ENCODE data around the gene SYT8. TPM values are rescaled to one million over a fixed set of nuclear protein-coding genes. Genes with fewer than 3 reads are reported as not detected.
"Not testable (repeated sequence)": the region's sequence is repeated elsewhere in the genome, so short reads cannot be mapped to it uniquely, and the experiment has no call there.

Gene SYT8
- total RNA-seq, 1 experiment from 2014 or later = 7.8 TPM

GRCh38 chr11:1796413-1797011 lies 38.3 kb upstream of the SYT8 start:
- H3K27ac ChIP-seq (ENCODE audit: low read length) = no peak overlapping the region
- no peaks in the 10 kb centered on the region for H3K4me1 ChIP-seq (ENCODE audit: insufficient read depth, low read length)
- H3K9me2 ChIP-seq (replicated peaks; ENCODE audit: low read length) = no peaks in the 10 kb centered on the region
- intact Hi-C loops (cut with micrococcal nuclease) = loop anchor here (10.0 kb wide), 1 partner anchor 72 kb away; no protein-coding TSS in a partner anchor
- no peak overlapping the region for H3K9ac ChIP-seq (ENCODE audit: low read length)
- H3F3A ChIP-seq (ENCODE audit: low read length, unreplicated experiment) = no peaks in the 10 kb centered on the region
- H3K9me3 ChIP-seq (ENCODE audit: low read length) = no peaks in the 10 kb centered on the region
- BruUV-seq (replicated peaks) = no TSS peak
- no peak for ATAC-seq
- H3K4me3 ChIP-seq (ENCODE audit: low read length) = no peak overlapping the region
- H3K79me2 ChIP-seq (ENCODE audit: low read length) = no peaks in the 10 kb centered on the region
- H2AFZ ChIP-seq (ENCODE audit: low read length) = no peak overlapping the region
- no peaks in the 10 kb centered on the region for H3K36me3 ChIP-seq (ENCODE audit: low read depth, low read length)
- no peaks in the 10 kb centered on the region for H4K20me1 ChIP-seq (ENCODE audit: low read length)
- H3K27me3 ChIP-seq (ENCODE audit: low read length) = no peaks in the 10 kb centered on the region
- TF ChIP-seq CTCF (conservative IDR thresholded peaks at IDR 0.05; ENCODE audit: low read depth, low read length) (no peak), EZH2phosphoT487 (IDR thresholded peaks at IDR 0.05; ENCODE audit: borderline replicate concordance, low read length) (no peak), EZH2 (IDR thresholded peaks at IDR 0.05; ENCODE audit: low read length, unreplicated experiment) (no peak)
- no peak for DNase-seq
- CTCF ChIA-PET = no interaction called here
- POLR2A ChIA-PET (ENCODE audit: unreplicated experiment) = no interaction called here
- H3K4me2 ChIP-seq (ENCODE audit: low read length) = no peak overlapping the region

GRCh38 chr11:1797391-1798125 lies 37.2 kb upstream of the SYT8 start:
- Histone ChIP-seq H3K9ac (ENCODE audit: low read length) (no peak overlapping the region), H3K9me2 (replicated peaks; ENCODE audit: low read length) (no peaks in the 10 kb centered on the region), H4K20me1 (ENCODE audit: low read length) (no peaks in the 10 kb centered on the region), H2AFZ (ENCODE audit: low read length) (no peak overlapping the region), H3K4me1 (ENCODE audit: insufficient read depth, low read length) (no peaks in the 10 kb centered on the region), H3K27ac (ENCODE audit: low read length) (no peak overlapping the region), H3K9me3 (ENCODE audit: low read length) (no peaks in the 10 kb centered on the region), H3K36me3 (ENCODE audit: low read depth, low read length) (no peaks in the 10 kb centered on the region), H3K27me3 (ENCODE audit: low read length) (no peaks in the 10 kb centered on the region), H3K4me2 (ENCODE audit: low read length) (no peak overlapping the region), H3K4me3 (ENCODE audit: low read length) (no peak overlapping the region), H3F3A (ENCODE audit: low read length, unreplicated experiment) (no peaks in the 10 kb centered on the region), H3K79me2 (ENCODE audit: low read length) (no peaks in the 10 kb centered on the region)
- ChIA-PET POLR2A (ENCODE audit: unreplicated experiment) (no interaction called here), CTCF (no interaction called here)
- ATAC-seq (no peak), DNase-seq (no peak)
- TF ChIP-seq CTCF (conservative IDR thresholded peaks at IDR 0.05; ENCODE audit: low read depth, low read length) (no peak), EZH2 (IDR thresholded peaks at IDR 0.05; ENCODE audit: low read length, unreplicated experiment) (no peak), EZH2phosphoT487 (IDR thresholded peaks at IDR 0.05; ENCODE audit: borderline replicate concordance, low read length) (no peak)
- intact Hi-C loops (cut with micrococcal nuclease) = loop anchor here (10.0 kb wide), 1 partner anchor 73 kb away; no protein-coding TSS in a partner anchor
- BruUV-seq (replicated peaks) = no TSS peak

- no peaks in the 10 kb centered on the region for H3K36me3 ChIP-seq (ENCODE audit: low read depth, low read length)
- intact Hi-C loops (cut with micrococcal nuclease) = no loop called here
- DNase-seq = no peak
- H4K20me1 ChIP-seq (ENCODE audit: low read length) = no peaks in the 10 kb centered on the region
- no peak overlapping the region for H3K27ac ChIP-seq (ENCODE audit: low read length)
- no peak overlapping the region for H3K4me3 ChIP-seq (ENCODE audit: low read length)
- no peaks in the 10 kb centered on the region for H3K79me2 ChIP-seq (ENCODE audit: low read length)
- H3K4me1 ChIP-seq (ENCODE audit: insufficient read depth, low read length) = no peaks in the 10 kb centered on the region
- H3K27me3 ChIP-seq (ENCODE audit: low read length) = no peaks in the 10 kb centered on the region
- no TSS peak for BruUV-seq (replicated peaks)
- no peaks in the 10 kb centered on the region for H3K9me3 ChIP-seq (ENCODE audit: low read length)
- H3K9ac ChIP-seq (ENCODE audit: low read length) = no peak overlapping the region
- TF ChIP-seq EZH2phosphoT487 (IDR thresholded peaks at IDR 0.05; ENCODE audit: borderline replicate concordance, low read length) (no peak), EZH2 (IDR thresholded peaks at IDR 0.05; ENCODE audit: low read length, unreplicated experiment) (no peak), CTCF (conservative IDR thresholded peaks at IDR 0.05; ENCODE audit: low read depth, low read length) (no peak)
- H3K4me2 ChIP-seq (ENCODE audit: low read length) = no peak overlapping the region
- no peak for ATAC-seq
- POLR2A ChIA-PET (ENCODE audit: unreplicated experiment) = no interaction called here
- H3K9me2 ChIP-seq (replicated peaks; ENCODE audit: low read length) = no peaks in the 10 kb centered on the region
- no peak overlapping the region for H2AFZ ChIP-seq (ENCODE audit: low read length)
- no peaks in the 10 kb centered on the region for H3F3A ChIP-seq (ENCODE audit: low read length, unreplicated experiment)
- CTCF ChIA-PET = no interaction called here
Observed at GRCh38 chr11:1803246-1803645, 31.5 kb upstream of the SYT8 start.

GRCh38 chr11:1803835-1804519 lies 30.8 kb upstream of the SYT8 start:
- H3K9me3 ChIP-seq (ENCODE audit: low read length); POLR2A ChIA-PET (ENCODE audit: unreplicated experiment); H3K36me3 ChIP-seq (ENCODE audit: low read depth, low read length); H3K9ac ChIP-seq (ENCODE audit: low read length); BruUV-seq (replicated peaks); H3K4me1 ChIP-seq (ENCODE audit: insufficient read depth, low read length); H3K4me2 ChIP-seq (ENCODE audit: low read length); DNase-seq; CTCF ChIA-PET; H4K20me1 ChIP-seq (ENCODE audit: low read length); ATAC-seq; H3K27ac ChIP-seq (ENCODE audit: low read length); H3F3A ChIP-seq (ENCODE audit: low read length, unreplicated experiment); intact Hi-C loops (cut with micrococcal nuclease); H3K79me2 ChIP-seq (ENCODE audit: low read length); H3K4me3 ChIP-seq (ENCODE audit: low read length); H3K27me3 ChIP-seq (ENCODE audit: low read length); H2AFZ ChIP-seq (ENCODE audit: low read length); H3K9me2 ChIP-seq (replicated peaks; ENCODE audit: low read length): not testable (repeated sequence)

Measured in PC-3 (cell line).